HS-5 (cell line): ENCODE results near the gene DNAJA2.
"Not testable (repeated sequence)": the region's sequence is repeated elsewhere in the genome, so short reads cannot be mapped to it uniquely, and the experiment has no call there.

Experiments used
- DNase-seq: peaks from one replicate; pipeline ENCODE4 v3.0.0-alpha.2; 2012; ENCODE audit warnings: low read depth

DNAJA2 gene

DNA sequence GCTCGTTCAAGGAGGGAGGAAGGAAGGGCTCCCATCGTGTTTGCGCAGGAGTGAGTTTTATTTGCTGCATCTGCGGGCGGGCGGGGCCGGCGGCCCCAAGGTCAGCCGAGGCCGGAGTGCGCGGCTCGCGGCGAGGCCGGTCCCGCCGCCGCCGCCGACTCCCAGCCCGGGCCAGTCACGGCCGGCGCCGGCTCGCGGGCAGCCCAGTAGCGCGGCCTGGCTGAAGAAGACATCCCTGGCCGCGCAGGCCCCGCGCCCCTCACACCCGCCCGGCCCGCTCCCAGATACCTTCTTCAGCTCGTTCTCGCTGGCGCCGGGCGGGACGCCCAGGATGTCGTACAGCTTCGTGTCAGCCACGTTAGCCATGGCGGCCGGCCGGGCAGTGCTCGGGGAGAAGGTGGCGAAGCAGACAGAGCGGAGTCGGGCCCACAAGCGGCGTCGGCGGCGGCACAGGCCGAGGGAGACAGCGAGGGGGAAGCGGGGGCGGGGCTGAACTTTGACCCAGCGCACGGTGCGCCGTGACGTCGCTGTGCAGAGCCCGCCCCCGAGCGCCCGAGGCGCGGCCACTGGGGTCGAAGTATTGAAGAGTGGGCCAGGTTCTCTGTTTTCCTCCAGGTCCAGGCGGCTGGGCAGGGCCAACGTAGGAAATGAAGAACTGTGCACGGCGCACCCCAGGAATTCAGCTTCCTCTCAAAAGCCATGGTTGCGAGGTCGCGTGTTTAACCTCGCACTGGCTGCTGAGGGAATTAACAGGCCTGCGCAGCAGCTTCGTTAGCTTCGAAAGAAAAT, at the start of gene DNAJA2:
Gene DNAJA2, minus strand, starts transcription at position 468 of the 789 bp plus-strand sequence. Its CDS starts 102 bp downstream, at position 366.
- peak; percentile 44 for DNase-seq

DNA sequence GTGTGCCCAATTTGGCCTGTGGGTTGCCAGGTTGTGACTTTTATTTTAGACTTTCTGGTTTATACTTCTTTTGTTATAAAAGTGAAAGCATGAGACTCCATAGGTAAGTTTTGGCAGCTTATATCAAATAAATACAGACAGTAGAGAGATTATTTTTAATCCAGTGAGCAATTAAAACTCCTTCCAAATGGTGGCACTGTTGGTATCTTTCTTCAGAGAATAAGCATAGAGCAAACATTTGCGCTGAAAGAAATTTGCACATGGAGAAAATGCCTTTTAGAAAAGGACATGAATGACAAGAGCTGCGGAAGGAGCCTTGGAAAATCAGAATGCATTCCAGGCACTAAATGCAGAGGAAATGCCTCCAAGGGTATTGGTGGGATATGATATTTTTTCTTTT, 46.1 kb upstream of the DNAJA2 start:
- no peak for DNase-seq

DNA sequence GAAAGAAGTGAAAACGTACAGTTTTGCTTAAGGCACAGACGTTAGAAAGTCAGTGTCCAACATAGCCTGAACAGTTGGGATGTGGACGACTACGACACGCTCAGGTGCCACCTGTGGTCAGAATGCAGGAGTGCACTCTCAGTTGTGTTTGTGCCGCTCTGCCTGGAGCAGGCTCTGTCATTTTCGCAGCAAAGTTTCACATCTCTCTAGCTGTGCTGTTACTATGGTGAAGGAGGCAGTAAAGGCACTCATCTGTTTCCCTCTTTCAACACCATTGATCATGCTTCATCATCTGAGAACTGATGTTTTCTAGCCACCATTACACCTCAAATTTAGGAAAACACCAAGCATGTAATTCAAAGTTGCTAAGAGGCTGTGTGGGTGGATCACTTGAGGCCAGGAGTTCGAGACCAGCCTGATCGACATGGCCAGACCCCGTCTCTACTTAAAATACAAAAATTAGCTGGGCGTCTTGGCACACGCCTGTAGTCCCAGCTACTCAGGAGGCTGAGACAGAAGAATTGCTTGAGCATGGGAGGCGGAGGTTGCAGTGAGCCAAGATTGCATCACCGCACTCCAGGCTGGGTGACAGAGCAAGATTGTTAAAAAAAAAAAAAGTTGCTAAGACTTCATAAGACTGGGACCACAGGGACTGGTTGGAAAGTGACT, 44.9 kb upstream of the DNAJA2 start:
- DNase-seq, result no peak

DNA sequence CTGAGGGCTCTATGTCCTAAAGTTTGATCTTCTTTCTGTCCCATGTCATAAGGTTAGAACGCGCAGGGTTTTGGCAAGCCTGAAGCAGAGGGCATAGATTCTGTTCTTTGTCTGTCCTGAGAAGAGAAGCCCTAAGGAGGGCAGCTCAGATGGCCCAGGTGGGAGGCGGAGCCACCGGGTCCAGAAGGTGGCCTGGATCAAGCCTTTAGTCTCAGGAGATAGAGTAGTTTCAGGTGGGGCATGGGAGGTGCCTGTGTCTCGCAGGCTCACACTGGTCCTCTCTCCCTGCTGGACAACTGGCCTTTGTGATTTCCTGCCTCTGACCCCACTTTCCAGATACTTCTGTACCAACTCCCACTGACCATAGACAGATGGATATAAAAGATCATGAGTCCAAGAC, 44.2 kb upstream of the DNAJA2 start:
- DNase-seq, result no peak

DNA sequence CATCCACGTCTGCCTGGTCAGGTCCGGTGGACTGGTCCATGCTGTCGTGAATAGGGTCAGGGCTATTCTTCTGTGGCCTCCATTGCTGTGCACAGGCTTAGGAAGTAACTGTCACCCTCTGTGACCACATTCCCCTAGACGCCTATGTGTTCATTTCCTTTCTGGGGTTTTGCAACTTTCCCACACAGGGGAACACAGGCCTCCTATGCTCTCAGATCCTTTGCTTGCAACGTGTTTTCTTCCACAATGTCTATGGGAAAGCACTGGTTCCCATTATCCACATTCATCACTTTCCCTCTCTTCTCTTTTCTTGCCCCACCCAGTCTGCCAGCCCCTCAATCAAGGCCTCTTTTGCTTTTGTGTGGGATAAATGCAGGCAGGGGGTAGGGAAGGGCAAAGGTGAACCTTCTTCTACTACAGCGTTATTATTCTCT, 43.2 kb upstream of the DNAJA2 start:
- DNase-seq, result no peak

DNA sequence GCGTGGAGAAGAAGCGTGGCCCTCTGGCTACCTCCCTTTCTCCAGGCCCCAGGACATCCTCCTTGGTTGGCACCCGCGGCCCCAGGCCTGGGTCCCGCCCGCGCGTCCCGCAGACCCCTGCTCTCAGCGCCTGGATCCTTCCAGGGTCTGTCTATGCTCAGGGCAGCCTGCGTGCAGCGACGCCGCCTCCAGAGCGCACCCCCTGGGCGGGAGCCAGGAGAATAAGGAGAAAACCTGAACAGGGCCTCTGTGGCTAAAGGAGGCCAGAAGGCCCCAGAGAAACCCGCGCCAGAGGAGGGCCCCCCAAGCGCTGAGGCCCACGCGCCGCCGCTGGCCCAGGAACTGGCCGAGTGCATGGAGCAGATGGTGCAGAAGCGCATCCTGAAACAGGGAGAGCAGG, 40.4 kb upstream of the DNAJA2 start:
- DNase-seq, result no peak

DNA sequence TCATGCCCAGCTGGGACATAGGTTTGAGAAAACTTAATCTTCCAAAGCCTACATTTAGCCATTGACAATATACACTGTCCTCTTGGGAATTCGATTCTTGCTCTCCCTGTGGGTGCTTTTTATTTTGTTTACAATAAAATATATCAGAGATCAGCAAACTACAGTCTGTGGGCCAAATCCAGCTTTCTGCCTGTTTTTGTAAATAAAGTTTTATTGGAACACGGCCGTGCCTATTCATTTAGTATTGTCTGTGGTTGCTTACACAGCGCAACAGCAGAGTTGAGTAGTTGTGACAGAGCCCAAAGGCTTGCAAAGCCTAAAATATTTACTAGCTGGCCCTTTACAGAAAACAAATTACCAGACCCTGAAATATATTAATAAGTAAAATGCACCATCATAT, 39.7 kb upstream of the DNAJA2 start:
- no peak for DNase-seq

DNA sequence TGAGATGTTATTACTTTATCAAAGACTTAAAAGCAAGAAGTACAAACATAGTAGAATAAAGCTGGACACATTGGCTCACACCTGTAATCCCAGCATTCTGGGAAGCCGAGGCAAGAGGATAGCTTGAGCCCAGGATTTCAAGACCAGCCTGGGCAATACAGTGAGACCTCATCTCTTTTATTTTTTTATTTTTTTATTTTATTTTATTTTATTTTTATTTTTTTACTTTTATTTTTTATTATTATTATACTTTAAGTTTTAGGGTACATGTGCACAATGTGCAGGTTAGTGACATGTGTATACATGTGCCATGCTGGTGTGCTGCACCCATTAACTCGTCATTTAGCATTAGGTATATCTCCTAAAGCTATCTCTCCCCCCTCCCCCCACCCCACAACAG, 37.3 kb upstream of the DNAJA2 start:
- not testable (repeated sequence) for DNase-seq

DNA sequence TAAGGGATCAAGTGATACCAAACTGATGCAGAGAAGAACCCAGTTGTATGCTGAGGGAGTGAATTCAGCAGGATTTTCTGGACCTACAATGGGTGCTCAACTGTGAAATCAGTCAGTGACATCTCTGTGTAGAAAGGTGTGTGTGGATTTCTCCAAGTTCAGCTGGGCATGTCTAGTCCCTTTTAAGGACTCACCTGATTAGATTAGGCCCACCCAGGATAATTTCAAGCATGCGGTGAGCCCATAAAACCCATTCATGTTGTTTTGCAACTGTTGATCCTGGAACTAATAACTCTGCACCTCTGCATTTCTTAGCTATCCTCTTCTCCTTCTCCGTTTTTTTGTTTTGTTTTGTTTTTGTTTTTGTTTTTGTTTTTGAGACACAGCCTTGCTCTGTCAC, 35.1 kb upstream of the DNAJA2 start:
- DNase-seq, result no peak

DNA sequence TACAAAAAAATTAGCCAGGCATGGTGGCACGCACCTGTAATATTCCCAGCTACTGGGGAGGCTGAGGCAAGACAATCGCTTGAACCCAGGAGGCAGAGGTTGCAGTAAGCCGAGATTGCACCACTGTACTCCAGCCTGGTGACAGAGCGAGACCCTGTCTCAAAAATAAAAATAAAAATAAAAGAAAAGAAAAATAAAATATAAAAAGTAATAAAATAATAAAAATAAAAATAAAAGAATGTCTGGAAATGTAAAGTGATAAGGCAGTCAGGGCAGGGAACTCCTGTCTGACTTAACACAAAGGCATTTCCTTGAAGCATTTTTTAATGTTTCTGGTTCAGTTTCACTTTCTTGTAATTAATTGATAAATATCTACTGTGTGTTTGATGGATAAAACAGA, 34.7 kb upstream of the DNAJA2 start:
- no peak for DNase-seq

DNA sequence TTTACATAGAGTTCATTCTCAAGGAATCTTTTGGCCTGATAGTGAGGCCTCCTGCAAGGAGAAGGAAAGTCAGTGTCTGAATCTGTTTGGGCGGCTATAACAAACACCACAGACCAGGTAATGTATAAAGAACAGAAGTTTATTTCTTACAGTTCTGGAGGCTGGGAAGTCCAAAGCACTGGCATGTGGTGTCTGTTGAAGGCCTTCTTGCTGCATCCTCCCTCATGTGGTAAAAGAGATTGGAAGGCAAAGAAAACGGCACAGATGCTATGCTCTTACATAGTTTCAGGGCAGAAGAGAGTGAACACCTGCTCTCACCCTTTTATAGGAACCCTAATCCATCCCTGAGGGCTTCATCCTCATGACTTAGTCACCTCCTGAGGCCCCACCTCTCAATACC, 31.2 kb upstream of the DNAJA2 start:
- no peak for DNase-seq

DNA sequence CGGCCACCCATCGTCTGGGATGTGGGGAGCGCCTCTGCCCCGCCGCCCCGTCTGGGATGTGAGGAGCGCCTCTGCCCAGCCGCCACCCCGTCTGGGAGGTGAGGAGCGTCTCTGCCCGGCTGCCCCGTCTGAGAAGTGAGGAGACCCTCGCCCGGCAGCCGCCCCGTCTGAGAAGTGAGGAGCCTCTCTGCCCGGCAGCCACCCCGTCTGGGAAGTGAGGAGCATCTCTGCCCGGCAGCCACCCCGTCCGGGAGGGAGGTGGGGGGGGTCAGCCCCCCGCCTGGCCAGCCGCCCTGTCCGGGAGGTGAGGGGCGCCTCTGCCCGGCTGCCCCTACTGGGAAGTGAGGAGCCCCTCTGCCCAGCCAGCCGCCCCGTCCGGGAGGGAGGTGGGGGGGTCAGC, 26.6 kb upstream of the DNAJA2 start:
- not testable (repeated sequence) for DNase-seq

DNA sequence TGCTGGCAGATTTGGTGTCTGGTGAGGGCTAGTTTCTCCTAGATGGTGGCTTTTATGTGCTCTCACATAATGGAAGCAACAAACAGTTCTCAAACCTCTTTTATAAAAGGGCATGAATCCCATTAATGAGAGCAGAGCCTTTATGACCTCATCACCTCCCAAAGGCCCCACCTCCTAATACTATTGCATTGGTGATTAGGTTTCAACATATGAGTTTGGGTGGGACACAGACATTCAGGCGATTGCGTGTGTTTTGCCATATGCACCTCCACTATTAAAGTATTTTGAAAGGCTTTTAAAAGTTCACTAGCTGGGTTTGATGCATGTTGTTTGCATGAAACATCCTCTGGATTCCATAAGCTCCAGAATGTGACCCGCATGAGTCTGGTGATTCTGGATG, 24.4 kb upstream of the DNAJA2 start:
- no peak for DNase-seq

DNA sequence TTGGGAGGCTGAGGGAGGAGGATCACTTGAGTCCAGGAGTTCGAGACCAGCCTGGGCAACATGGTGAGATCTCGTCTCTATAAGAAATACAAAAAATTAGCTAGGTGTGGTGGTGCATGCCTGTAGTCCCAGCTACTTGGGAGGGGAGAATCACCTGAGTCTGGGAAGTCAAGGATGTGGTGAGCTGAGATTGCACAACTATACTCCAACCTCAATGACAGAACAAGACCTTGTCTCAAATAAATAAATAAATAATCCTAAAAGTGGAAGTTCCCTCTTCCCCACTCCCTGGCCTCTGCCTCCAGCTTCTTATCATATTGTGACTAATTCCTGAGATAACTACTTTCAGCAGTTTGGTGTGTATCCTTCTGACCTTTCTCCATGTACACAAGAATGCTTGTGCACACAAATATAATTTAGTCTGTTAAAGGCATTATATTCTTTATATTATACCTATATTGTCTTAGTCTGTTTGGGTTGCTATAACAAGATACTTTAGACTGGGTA, 23.5 kb upstream of the DNAJA2 start:
- no peak for DNase-seq

DNA sequence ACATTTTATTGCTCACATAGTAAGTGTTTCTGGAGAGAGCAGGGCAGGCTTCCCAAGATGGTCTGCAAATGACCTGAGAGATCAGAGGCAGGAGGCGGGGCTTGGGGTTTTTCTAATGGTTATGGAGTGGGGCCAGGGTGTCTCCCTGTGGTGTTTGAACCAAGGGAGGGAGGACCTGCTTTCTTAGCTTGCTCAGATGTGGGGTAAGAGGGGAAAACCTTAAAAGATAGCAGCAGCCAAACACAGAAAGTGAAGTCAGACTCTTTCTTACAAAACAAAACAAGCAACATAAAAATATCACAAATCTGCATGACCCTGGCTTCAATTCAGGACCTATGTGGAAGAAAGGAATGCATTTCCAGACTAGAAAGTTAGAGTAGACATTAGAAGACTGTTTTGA, 22.9 kb upstream of the DNAJA2 start:
- no peak for DNase-seq

DNA sequence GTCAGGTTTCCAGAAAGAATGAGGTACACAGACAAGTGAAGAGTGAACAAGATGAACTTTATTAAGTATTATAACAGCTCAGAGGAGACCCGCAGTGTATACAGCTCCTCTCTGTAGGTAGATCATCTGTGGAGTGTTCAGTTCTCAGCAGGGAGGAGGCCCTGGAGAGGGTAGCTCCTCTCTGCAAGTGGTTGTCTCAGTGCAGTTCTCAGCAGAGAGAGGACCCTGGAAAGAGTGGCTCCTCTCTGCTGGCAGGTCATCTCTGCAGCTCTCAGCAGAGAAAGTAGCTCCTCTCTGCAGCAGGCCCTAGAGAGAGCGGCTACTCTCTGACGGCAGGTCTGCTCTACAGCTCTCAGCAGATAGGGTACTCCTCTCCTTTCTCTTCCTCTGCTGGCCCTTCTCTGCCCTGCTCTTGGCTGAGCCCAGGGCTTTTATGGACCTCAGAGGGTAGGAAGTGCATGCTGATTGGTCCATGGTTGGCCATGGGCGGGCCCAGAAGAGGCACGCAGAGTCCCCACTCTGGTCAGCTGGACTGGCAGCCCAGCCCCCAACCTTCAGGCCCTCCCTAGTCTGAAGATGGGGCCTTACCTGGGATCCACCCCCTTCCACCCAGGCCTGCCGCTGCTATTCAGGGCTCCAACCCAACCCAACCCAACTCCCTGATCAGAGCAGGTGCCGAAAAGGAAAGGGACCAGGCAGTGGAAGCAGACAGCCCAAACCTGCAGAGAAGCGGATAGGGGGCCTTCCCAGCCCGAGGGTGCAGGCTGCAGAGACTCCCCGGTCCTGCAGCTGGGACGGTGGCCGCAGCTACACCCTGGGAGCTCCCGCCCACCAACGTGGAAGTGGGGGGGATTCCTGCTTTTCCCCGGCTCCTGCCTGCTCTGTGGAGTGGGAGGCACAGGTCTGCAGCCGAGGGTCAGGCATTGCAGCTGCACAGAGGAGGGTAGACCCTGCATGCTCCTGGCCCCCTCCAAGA, 18.5 kb upstream of the DNAJA2 start:
- no peak for DNase-seq

DNA sequence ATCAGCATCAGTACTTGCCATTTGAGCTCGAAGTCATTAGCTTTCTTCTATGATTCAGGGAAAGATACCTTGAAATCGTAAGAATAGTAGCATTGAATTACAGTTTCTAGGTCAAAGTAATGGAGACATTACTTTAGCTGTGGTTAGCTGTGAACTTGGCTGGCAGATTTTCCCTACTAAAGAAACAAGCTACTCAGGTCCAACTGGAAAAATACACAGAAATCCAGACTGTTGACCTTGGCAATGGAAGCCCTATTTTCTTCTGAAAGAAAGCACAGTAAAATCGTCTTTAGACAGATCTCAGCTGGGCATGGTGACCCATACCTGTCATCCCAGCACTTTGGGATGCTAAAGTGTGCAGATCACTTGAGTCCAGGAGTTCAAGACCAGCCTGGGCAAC, 13.4 kb upstream of the DNAJA2 start:
- no peak for DNase-seq

DNA sequence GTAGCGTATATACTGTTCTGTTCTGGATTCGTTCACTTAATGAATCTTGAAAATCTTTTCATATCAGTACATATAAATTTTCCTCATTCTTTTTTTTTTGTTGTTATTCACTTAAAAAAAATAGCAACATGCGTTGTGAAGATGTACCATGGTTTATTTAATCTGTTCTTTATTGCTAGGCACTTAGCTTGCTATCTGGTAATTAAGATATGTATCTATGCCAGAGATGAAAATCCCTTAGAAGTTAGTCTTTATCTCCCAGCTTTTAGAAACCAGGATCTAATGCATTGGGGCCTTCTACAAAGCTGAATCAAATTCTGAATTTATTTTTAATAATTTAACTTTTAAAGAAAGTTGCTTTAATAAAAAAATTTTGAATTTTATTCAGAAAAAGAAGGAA, 13.0 kb upstream of the DNAJA2 start:
- no peak for DNase-seq

DNA sequence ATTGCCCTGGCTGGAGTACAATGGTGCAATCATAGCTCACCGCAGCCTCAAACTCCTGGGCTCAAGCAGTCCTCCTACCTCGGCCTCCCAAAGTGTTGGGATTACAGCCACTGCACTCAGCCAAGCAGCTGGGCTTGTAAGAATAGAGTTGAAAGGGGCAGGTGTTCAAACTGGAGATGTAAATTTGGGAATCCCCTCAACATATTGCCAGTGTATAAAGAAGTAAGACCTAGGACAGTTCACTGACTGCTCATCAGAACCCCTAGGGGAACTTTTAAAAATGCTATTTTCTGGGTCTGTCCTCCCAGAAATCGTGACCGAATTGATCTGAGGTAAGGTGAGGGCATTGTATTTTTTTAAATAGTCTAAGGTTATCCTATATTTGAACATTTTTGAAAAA, 8.9 kb upstream of the DNAJA2 start:
- no peak for DNase-seq

DNA sequence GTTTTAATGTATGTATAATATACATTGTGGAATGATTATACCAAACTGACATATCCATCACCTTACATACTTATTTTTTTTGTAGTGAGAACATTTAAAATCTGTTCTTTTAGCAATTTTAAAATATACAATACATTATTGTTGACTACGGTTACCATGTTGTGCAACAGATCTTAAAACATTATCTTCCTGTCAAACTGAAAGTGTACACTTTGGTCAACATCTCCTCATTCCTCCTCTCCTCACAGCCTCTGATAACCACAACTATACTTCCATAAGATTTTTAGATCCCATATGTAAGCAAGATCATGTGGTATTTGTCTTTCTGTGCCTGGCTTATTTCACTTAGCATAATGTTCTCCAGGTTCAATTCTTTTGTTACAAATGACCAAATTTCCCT, 7.5 kb upstream of the DNAJA2 start:
- DNase-seq, result no peak

DNA sequence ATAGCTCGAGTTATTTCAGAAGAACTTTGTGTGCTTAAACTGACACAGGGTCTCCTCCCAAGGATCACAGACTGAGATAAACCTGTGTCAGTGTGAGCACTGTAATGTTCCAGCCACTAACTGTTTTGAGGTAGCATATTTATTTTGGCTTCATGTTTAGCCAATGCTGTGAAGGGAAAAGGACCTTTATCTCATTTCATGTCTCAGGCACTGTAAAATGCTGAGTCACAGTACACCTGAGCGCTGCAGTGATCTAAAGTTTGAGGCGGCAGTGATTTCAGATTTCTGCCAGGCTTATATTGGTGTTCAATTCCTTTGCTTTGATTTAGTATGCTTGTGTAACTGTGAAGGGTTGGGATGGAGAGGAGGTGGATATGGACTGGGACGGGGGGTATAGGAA, 3.1 kb upstream of the DNAJA2 start:
- no peak for DNase-seq

DNA sequence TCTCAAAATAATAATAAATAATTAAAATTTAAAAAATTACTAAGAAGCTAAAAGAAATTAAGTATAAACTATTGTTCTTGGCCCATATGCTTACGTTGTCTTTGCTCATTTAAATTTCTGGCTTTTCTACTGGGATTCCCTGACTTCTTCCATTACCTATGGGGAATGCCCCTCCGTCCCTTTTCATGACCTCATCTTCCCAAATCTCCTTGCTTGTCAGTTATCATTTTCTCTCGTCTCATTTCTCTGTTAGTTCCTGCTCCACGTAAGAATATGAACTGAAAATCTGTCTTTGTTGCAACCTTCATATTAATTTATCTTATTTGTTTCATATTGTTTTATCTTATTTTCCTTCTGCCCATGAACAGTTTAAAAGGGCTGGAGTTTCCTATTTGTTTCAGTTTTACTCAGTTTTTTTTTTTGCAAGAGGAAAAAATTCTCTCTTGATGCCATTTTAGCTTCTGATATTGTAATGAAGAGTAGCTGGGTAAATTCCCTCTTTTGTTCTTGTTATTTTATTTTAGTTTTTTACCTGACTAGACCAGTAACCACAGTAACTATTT, 2.5 kb upstream of the DNAJA2 start:
- no peak for DNase-seq
